Measurements from ENCODE around the gene RIPOR3.

DNA sequence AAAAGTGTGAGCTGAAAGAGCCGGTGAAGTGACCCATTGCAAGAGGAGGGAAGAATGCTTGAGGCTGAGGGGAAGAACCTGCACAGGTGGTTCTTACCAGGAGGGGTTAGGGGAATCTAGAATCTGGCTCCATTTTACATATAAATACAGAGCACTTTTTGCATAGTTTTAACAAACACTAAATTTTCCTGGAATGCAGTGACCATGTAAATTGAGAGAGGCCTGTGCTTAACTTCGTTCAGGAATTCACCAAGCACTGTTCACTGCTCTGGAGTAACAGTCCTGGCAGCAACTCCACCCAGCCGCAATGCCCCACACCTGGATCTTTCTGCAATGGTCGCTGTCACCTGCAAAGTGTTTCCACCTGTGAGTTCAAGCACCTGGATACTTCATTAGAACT is 13.2 kb upstream of the RIPOR3 start:
- TF ChIP-seq, protein P1, sequence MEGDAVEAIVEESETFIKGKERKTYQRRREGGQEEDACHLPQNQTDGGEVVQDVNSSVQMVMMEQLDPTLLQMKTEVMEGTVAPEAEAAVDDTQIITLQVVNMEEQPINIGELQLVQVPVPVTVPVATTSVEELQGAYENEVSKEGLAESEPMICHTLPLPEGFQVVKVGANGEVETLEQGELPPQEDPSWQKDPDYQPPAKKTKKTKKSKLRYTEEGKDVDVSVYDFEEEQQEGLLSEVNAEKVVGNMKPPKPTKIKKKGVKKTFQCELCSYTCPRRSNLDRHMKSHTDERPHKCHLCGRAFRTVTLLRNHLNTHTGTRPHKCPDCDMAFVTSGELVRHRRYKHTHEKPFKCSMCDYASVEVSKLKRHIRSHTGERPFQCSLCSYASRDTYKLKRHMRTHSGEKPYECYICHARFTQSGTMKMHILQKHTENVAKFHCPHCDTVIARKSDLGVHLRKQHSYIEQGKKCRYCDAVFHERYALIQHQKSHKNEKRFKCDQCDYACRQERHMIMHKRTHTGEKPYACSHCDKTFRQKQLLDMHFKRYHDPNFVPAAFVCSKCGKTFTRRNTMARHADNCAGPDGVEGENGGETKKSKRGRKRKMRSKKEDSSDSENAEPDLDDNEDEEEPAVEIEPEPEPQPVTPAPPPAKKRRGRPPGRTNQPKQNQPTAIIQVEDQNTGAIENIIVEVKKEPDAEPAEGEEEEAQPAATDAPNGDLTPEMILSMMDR (IDR thresholded peaks at IDR 0.05) = no peak
- no peak for TF ChIP-seq RFX5 (IDR thresholded peaks at IDR 0.05)
- no peak for TF ChIP-seq MAZ (IDR thresholded peaks at IDR 0.05; ENCODE audit: borderline replicate concordance, low read depth, low read length)
- TF ChIP-seq, protein P2, sequence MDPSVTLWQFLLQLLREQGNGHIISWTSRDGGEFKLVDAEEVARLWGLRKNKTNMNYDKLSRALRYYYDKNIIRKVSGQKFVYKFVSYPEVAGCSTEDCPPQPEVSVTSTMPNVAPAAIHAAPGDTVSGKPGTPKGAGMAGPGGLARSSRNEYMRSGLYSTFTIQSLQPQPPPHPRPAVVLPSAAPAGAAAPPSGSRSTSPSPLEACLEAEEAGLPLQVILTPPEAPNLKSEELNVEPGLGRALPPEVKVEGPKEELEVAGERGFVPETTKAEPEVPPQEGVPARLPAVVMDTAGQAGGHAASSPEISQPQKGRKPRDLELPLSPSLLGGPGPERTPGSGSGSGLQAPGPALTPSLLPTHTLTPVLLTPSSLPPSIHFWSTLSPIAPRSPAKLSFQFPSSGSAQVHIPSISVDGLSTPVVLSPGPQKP (IDR thresholded peaks at IDR 0.05; ENCODE audit: low read depth, low read length) = no peak
- TF ChIP-seq, protein P3, sequence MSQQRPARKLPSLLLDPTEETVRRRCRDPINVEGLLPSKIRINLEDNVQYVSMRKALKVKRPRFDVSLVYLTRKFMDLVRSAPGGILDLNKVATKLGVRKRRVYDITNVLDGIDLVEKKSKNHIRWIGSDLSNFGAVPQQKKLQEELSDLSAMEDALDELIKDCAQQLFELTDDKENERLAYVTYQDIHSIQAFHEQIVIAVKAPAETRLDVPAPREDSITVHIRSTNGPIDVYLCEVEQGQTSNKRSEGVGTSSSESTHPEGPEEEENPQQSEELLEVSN (IDR thresholded peaks at IDR 0.05; ENCODE audit: borderline replicate concordance, low read depth) = no peak
- TF ChIP-seq POLR2A (IDR thresholded peaks at IDR 0.05; ENCODE audit: low read length) = no peak
- no peak for TF ChIP-seq JUNB (IDR thresholded peaks at IDR 0.05)
- TF ChIP-seq, protein P4, sequence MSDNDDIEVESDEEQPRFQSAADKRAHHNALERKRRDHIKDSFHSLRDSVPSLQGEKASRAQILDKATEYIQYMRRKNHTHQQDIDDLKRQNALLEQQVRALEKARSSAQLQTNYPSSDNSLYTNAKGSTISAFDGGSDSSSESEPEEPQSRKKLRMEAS (IDR thresholded peaks at IDR 0.05) = no peak
- TF ChIP-seq KDM5A (IDR thresholded peaks at IDR 0.05) = no peak
- no peak for TF ChIP-seq RAD21 (conservative IDR thresholded peaks at IDR 0.05 in 1 of 2, IDR thresholded peaks at IDR 0.05 in 1 of 2)
- TF ChIP-seq NFE2L2 (conservative IDR thresholded peaks at IDR 0.05; ENCODE audit: low read length) = no peak
- TF ChIP-seq SREBF2 (IDR thresholded peaks at IDR 0.05) = no peak
